ENCODE measurements around the gene PCDHGB5. TPM values are rescaled to one million over a fixed set of nuclear protein-coding genes. Genes with fewer than 3 reads are reported as not detected.

PCDHGB5 gene
- polyA plus RNA-seq, 1 donor from 2014 or later = 0.17 TPM

DNA sequence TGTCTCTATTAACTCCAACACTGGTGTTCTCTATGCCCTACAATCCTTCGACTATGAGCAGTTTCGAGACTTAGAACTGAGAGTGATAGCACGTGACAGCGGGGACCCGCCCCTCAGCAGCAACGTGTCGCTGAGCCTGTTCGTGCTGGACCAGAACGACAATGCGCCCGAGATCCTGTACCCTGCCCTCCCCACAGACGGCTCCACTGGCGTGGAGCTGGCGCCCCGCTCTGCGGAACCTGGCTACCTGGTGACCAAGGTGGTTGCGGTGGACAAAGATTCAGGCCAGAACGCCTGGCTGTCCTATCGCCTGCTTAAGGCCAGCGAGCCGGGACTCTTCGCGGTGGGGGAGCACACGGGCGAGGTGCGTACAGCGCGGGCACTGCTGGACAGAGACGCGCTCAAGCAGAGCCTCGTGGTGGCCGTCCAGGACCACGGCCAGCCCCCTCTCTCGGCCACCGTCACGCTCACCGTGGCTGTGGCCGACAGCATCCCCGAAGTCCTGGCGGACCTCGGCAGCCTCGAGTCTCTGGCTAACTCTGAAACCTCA lies 25.1 kb downstream of the PCDHGB5 start:
- no peak for TF ChIP-seq SMC3 (conservative IDR thresholded peaks at IDR 0.05; ENCODE audit: poor library complexity)
- TF ChIP-seq, protein P1, sequence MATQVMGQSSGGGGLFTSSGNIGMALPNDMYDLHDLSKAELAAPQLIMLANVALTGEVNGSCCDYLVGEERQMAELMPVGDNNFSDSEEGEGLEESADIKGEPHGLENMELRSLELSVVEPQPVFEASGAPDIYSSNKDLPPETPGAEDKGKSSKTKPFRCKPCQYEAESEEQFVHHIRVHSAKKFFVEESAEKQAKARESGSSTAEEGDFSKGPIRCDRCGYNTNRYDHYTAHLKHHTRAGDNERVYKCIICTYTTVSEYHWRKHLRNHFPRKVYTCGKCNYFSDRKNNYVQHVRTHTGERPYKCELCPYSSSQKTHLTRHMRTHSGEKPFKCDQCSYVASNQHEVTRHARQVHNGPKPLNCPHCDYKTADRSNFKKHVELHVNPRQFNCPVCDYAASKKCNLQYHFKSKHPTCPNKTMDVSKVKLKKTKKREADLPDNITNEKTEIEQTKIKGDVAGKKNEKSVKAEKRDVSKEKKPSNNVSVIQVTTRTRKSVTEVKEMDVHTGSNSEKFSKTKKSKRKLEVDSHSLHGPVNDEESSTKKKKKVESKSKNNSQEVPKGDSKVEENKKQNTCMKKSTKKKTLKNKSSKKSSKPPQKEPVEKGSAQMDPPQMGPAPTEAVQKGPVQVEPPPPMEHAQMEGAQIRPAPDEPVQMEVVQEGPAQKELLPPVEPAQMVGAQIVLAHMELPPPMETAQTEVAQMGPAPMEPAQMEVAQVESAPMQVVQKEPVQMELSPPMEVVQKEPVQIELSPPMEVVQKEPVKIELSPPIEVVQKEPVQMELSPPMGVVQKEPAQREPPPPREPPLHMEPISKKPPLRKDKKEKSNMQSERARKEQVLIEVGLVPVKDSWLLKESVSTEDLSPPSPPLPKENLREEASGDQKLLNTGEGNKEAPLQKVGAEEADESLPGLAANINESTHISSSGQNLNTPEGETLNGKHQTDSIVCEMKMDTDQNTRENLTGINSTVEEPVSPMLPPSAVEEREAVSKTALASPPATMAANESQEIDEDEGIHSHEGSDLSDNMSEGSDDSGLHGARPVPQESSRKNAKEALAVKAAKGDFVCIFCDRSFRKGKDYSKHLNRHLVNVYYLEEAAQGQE (IDR thresholded peaks at IDR 0.05; ENCODE audit: borderline replicate concordance) = no peak
- no peak for TF ChIP-seq MXI1 (conservative IDR thresholded peaks at IDR 0.05; ENCODE audit: poor library complexity, severe bottlenecking)
- no peak for TF ChIP-seq RAD21 (conservative IDR thresholded peaks at IDR 0.05)
- no peak for TF ChIP-seq POLR2AphosphoS5 (IDR thresholded peaks at IDR 0.05)
- no peak for TF ChIP-seq TAF1 (IDR thresholded peaks at IDR 0.05; ENCODE audit: low read depth)
- no peak for TF ChIP-seq EZH2 (IDR thresholded peaks at IDR 0.05; ENCODE audit: borderline replicate concordance, insufficient read depth, low read length, poor library complexity, severe bottlenecking)
- TF ChIP-seq, protein P2, sequence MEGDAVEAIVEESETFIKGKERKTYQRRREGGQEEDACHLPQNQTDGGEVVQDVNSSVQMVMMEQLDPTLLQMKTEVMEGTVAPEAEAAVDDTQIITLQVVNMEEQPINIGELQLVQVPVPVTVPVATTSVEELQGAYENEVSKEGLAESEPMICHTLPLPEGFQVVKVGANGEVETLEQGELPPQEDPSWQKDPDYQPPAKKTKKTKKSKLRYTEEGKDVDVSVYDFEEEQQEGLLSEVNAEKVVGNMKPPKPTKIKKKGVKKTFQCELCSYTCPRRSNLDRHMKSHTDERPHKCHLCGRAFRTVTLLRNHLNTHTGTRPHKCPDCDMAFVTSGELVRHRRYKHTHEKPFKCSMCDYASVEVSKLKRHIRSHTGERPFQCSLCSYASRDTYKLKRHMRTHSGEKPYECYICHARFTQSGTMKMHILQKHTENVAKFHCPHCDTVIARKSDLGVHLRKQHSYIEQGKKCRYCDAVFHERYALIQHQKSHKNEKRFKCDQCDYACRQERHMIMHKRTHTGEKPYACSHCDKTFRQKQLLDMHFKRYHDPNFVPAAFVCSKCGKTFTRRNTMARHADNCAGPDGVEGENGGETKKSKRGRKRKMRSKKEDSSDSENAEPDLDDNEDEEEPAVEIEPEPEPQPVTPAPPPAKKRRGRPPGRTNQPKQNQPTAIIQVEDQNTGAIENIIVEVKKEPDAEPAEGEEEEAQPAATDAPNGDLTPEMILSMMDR (IDR thresholded peaks at IDR 0.05; ENCODE audit: poor library complexity, severe bottlenecking) = no peak
- TF ChIP-seq EP300 (conservative IDR thresholded peaks at IDR 0.05; ENCODE audit: poor library complexity, severe bottlenecking) = no peak
- Histone ChIP-seq H3K4me2 (ENCODE audit: low read length) (no peak overlapping the region), H3K9me2 (ENCODE audit: insufficient read depth, low read length) (no peaks in the 10 kb centered on the region), H3K79me2 (replicated peaks; ENCODE audit: insufficient read depth, low read length) (peaks cover 58% of the 10 kb centered on the region), H3K36me3 (ENCODE audit: insufficient read depth, low read length) (peaks cover 89% of the 10 kb centered on the region), H2AFZ (ENCODE audit: low read depth, low read length) (no peak overlapping the region), H3K27me3 (ENCODE audit: insufficient read depth, low read depth, low read length) (no peaks in the 10 kb centered on the region), H3K9me3 (ENCODE audit: low read length) (peaks cover 93% of the 10 kb centered on the region), H4K20me1 (ENCODE audit: insufficient read depth) (no peaks in the 10 kb centered on the region), H3K27ac (ENCODE audit: low read length) (no peak overlapping the region), H3F3A (ENCODE audit: insufficient read depth, low read length, poor library complexity, severe bottlenecking) (peaks cover 5% of the 10 kb centered on the region), H3K4me3 (ENCODE audit: low read length) (no peak overlapping the region), H3K9ac (ENCODE audit: low read length) (no peak overlapping the region)

DNA sequence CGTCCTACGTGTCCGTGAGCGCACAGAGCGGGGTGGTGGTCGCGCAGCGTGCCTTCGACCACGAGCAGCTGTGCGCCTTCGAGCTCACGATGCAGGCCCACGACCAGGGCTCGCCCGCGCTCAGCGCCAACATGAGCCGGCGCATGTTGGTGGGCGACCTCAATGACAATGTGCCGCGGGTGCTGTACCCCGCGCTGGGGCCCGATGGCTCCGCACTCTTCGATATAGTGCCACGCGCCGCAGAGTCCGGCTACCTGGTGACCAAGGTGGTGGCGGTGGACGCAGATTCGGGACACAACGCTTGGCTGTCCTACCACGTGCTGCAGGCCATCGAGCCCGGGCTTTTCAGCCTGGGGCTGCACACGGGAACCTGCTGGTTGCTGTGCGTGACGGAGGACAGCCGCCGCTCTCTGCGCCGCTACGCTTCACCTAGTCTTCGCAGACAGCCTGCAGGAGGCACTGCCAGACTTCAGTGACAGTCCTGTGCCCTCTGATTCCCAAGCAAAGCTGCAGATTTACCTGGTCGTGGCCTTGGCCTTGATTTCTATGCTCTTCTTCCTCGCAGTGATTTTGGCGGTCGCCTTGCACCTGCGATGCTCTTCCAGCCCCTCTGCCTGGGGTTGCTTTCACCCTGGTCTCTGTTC lies 30.2 kb downstream of the PCDHGB5 start:
- TF ChIP-seq RAD21 (conservative IDR thresholded peaks at IDR 0.05) (no peak), MXI1 (conservative IDR thresholded peaks at IDR 0.05; ENCODE audit: poor library complexity, severe bottlenecking) (no peak), EZH2 (IDR thresholded peaks at IDR 0.05; ENCODE audit: borderline replicate concordance, insufficient read depth, low read length, poor library complexity, severe bottlenecking) (no peak), POLR2AphosphoS5 (IDR thresholded peaks at IDR 0.05) (no peak), SMC3 (conservative IDR thresholded peaks at IDR 0.05; ENCODE audit: poor library complexity) (no peak), TAF1 (IDR thresholded peaks at IDR 0.05; ENCODE audit: low read depth) (no peak), EP300 (conservative IDR thresholded peaks at IDR 0.05; ENCODE audit: poor library complexity, severe bottlenecking) (no peak)
- TF ChIP-seq, protein P2 (IDR thresholded peaks at IDR 0.05; ENCODE audit: poor library complexity, severe bottlenecking) = no peak
- TF ChIP-seq, protein P1 (IDR thresholded peaks at IDR 0.05; ENCODE audit: borderline replicate concordance) = no peak
- Histone ChIP-seq H3K79me2 (replicated peaks; ENCODE audit: insufficient read depth, low read length) (peaks cover 37% of the 10 kb centered on the region), H3K4me3 (ENCODE audit: low read length) (peak overlapping the region; percentile 13), H3K27me3 (ENCODE audit: insufficient read depth, low read depth, low read length) (no peaks in the 10 kb centered on the region), H3F3A (ENCODE audit: insufficient read depth, low read length, poor library complexity, severe bottlenecking) (no peaks in the 10 kb centered on the region), H2AFZ (ENCODE audit: low read depth, low read length) (no peak overlapping the region), H3K9me3 (ENCODE audit: low read length) (peaks cover 80% of the 10 kb centered on the region), H4K20me1 (ENCODE audit: insufficient read depth) (no peaks in the 10 kb centered on the region), H3K36me3 (ENCODE audit: insufficient read depth, low read length) (peaks cover 71% of the 10 kb centered on the region), H3K27ac (ENCODE audit: low read length) (no peak overlapping the region), H3K4me2 (ENCODE audit: low read length) (no peak overlapping the region), H3K9me2 (ENCODE audit: insufficient read depth, low read length) (no peaks in the 10 kb centered on the region), H3K9ac (ENCODE audit: low read length) (no peak overlapping the region)

Data from neural cell (in vitro differentiated cells).